ENCODE data around the gene SEMA5A.

Gene SEMA5A

GRCh38 chr5:9549941-9550340 is 4.1 kb upstream of the SEMA5A start:
- no peak for DNase-seq (ENCODE audit: low read depth in 3 of 3)

- DNase-seq (ENCODE audit: low read depth in 3 of 3), result no peak
These were observed 1.5 kb upstream of the SEMA5A start for GRCh38 chr5:9547122-9547947.

GRCh38 chr5:9545136-9545991 is 511 bp downstream of the SEMA5A start:
- DNase-seq (ENCODE audit: low read depth in 3 of 3), result no peak

- peak in 2 of 3 donors; percentile 32 to 43 for DNase-seq (ENCODE audit: low read depth in 3 of 3)
These were observed 1.3 kb downstream of the SEMA5A start for GRCh38 chr5:9544502-9545135.

GRCh38 chr5:9544056-9544455 is 1.8 kb downstream of the SEMA5A start:
- no peak for DNase-seq (ENCODE audit: low read depth in 3 of 3)

- no peak for DNase-seq (ENCODE audit: low read depth in 3 of 3)
These were observed 2.5 kb downstream of the SEMA5A start for GRCh38 chr5:9543311-9543920.

GRCh38 chr5:9540791-9541190 is 5.1 kb downstream of the SEMA5A start:
- DNase-seq (ENCODE audit: low read depth in 3 of 3), result no peak

GRCh38 chr5:9538504-9538903 is 7.4 kb downstream of the SEMA5A start:
- DNase-seq (ENCODE audit: low read depth in 3 of 3), result no peak

GRCh38 chr5:9537223-9538141 is 8.4 kb downstream of the SEMA5A start:
- no peak for DNase-seq (ENCODE audit: low read depth in 3 of 3)

- DNase-seq (ENCODE audit: low read depth in 3 of 3), result no peak
These were observed 9.2 kb downstream of the SEMA5A start for GRCh38 chr5:9536717-9537116.

- DNase-seq (ENCODE audit: low read depth in 3 of 3), result no peak
These were observed 10.9 kb downstream of the SEMA5A start for GRCh38 chr5:9534881-9535517.

- DNase-seq (ENCODE audit: low read depth in 3 of 3), result no peak
These were observed 12.1 kb downstream of the SEMA5A start for GRCh38 chr5:9533562-9534364.

- no peak for DNase-seq (ENCODE audit: low read depth in 3 of 3)
These were observed 12.8 kb downstream of the SEMA5A start for GRCh38 chr5:9533096-9533495.

GRCh38 chr5:9529513-9529912 is 16.4 kb downstream of the SEMA5A start:
- no peak for DNase-seq (ENCODE audit: low read depth in 3 of 3)

- DNase-seq (ENCODE audit: low read depth in 3 of 3), result no peak
These were observed 16.8 kb downstream of the SEMA5A start for GRCh38 chr5:9529041-9529480.

- no peak for DNase-seq (ENCODE audit: low read depth in 3 of 3)
These were observed 20.9 kb downstream of the SEMA5A start for GRCh38 chr5:9524941-9525340.

- no peak for DNase-seq (ENCODE audit: low read depth in 3 of 3)
These were observed 22.6 kb downstream of the SEMA5A start for GRCh38 chr5:9523090-9523823.

- no peak for DNase-seq (ENCODE audit: low read depth in 3 of 3)
These were observed 26.3 kb downstream of the SEMA5A start for GRCh38 chr5:9519537-9519936.

GRCh38 chr5:9516591-9516990 is 29.3 kb downstream of the SEMA5A start:
- DNase-seq (ENCODE audit: low read depth in 3 of 3), result no peak

Measured in stimulated activated CD4-positive, alpha-beta T cell treated with anti-CD3 and anti-CD28 coated beads, TNF-alpha, amount 100 ng/mL, for 48 hours (primary cell).